GM21576 (cell line): ENCODE measurements around the gene SH3GL1.
"Not testable (repeated sequence)": the region's sequence is repeated elsewhere in the genome, so short reads cannot be mapped to it uniquely, and the experiment has no call there.

Experiments used
- ATAC-seq: cut with Tn5 transposase; IDR thresholded peaks from one replicate; pipeline ENCODE4 v1.9.1; 2021; ENCODE audit warnings: mild to moderate bottlenecking, moderate library complexity; ENCODE audit not compliant: unreplicated experiment

Gene SH3GL1

GRCh38 chr19:4365791-4366665 lies 34.3 kb downstream of the SH3GL1 start:
- no peak for ATAC-seq

- ATAC-seq: no peak
Observed at GRCh38 chr19:4365341-4365740, 35.0 kb downstream of the SH3GL1 start.

GRCh38 chr19:4363571-4364304 lies 36.6 kb downstream of the SH3GL1 start:
- no peak for ATAC-seq

- no peak for ATAC-seq
Observed at GRCh38 chr19:4362831-4363545, 37.4 kb downstream of the SH3GL1 start.

GRCh38 chr19:4362101-4362828 lies 38.1 kb downstream of the SH3GL1 start:
- ATAC-seq: no peak

- no peak for ATAC-seq
Observed at GRCh38 chr19:4361152-4362046, 38.9 kb downstream of the SH3GL1 start.

GRCh38 chr19:4360641-4361151 lies 39.7 kb downstream of the SH3GL1 start:
- ATAC-seq: no peak

GRCh38 chr19:4360081-4360569 lies 40.2 kb downstream of the SH3GL1 start:
- no peak for ATAC-seq

- no peak for ATAC-seq
Observed at GRCh38 chr19:4359627-4360000, 40.7 kb downstream of the SH3GL1 start.

GRCh38 chr19:4358709-4359626 lies 41.4 kb downstream of the SH3GL1 start:
- ATAC-seq: no peak

- no peak for ATAC-seq
Observed at GRCh38 chr19:4357921-4358326, 42.4 kb downstream of the SH3GL1 start.

- ATAC-seq: no peak
Observed at GRCh38 chr19:4357095-4357797, 43.1 kb downstream of the SH3GL1 start.

- no peak for ATAC-seq
Observed at GRCh38 chr19:4354897-4355296, 45.5 kb downstream of the SH3GL1 start.

- no peak for ATAC-seq
Observed at GRCh38 chr19:4354282-4354681, 46.1 kb downstream of the SH3GL1 start.

GRCh38 chr19:4352701-4353121 lies 47.6 kb downstream of the SH3GL1 start:
- ATAC-seq: no peak

GRCh38 chr19:4350726-4351125 lies 49.6 kb downstream of the SH3GL1 start:
- no peak for ATAC-seq

GRCh38 chr19:4350111-4350510 lies 50.2 kb downstream of the SH3GL1 start:
- no peak for ATAC-seq

GRCh38 chr19:4349225-4349624 lies 51.1 kb downstream of the SH3GL1 start:
- not testable (repeated sequence) for ATAC-seq
